Common myeloid progenitor, CD34-positive (primary cell): ENCODE measurements around the gene VSNL1. TPM values are rescaled to one million over a fixed set of nuclear protein-coding genes. Genes with fewer than 3 reads are reported as not detected.
A peak's percentile ranks its signal among the peaks of the same experiment; 100 is the strongest.

ENCODE experiments used
- CTCF ChIA-PET: fragments of 350-600 bp; sonication (Branson Sonifier 250); formaldehyde crosslinking; loops from one replicate; lab custom pipeline; 2021; ENCODE audit warnings: antibody characterized with exemption; lab: Charles Lee
- POLR2A ChIA-PET: fragments of 350-600 bp; sonication (Branson Sonifier 250); formaldehyde crosslinking; loops from one replicate; lab custom pipeline; 2021; ENCODE audit warnings: antibody characterized with exemption; lab: Charles Lee
- DNase-seq, 3 donors: peaks; one replicate each; pipeline versions ENCODE4 v3.0.0 to v3.0.0-alpha.2; 2013
- H3K27ac ChIP-seq, 2 experiments: 1 replicate in 1 of 2; 2 replicates in 1 of 2; pipeline ENCODE4 v1.7.0; 2013; ENCODE audit warnings: inconsistent platforms in 2 of 2, low read length in 2 of 2, mild to moderate bottlenecking in 2 of 2, low read depth in 1 of 2, moderate library complexity in 1 of 2; ENCODE audit not compliant: severe bottlenecking in 2 of 2, insufficient read depth in 1 of 2, poor library complexity in 1 of 2
- H3K27me3 ChIP-seq, 5 experiments: replicated peaks in 2 of 5; 1 replicate in 3 of 5; 2 replicates in 2 of 5; pipeline versions ENCODE4 v1.6.1 to v1.7.0; 2013; ENCODE audit warnings: low read length in 4 of 5, mild to moderate bottlenecking in 2 of 5, moderate library complexity in 2 of 5, inconsistent platforms in 1 of 5; ENCODE audit not compliant: insufficient read depth in 5 of 5, control insufficient read depth in 4 of 5
- H3K36me3 ChIP-seq, 4 experiments: 1 replicate in 2 of 4; 2 replicates in 2 of 4; pipeline versions ENCODE4 v1.6.1 to v1.7.0; 2013; ENCODE audit warnings: low read length in 3 of 4, control low read depth in 1 of 4, mild to moderate bottlenecking in 1 of 4; ENCODE audit not compliant: control insufficient read depth in 4 of 4, insufficient read depth in 4 of 4
- H3K4me1 ChIP-seq, 4 experiments: 1 replicate in 3 of 4; 2 replicates in 1 of 4; pipeline versions ENCODE4 v1.6.1 to v1.7.1; 2013; ENCODE audit warnings: low read length in 3 of 4, mild to moderate bottlenecking in 3 of 4, control low read depth in 1 of 4, inconsistent platforms in 1 of 4, moderate library complexity in 1 of 4; ENCODE audit not compliant: control insufficient read depth in 4 of 4, insufficient read depth in 4 of 4; ENCODE audit errors: control extremely low read depth in 1 of 4
- H3K4me3 ChIP-seq, 7 experiments: 1 replicate in 4 of 7; 2 replicates in 3 of 7; pipeline versions ENCODE4 v1.5.1 to v1.7.0; 2013; ENCODE audit warnings: mild to moderate bottlenecking in 7 of 7, low read length in 6 of 7, moderate library complexity in 6 of 7, inconsistent platforms in 2 of 7, low read depth in 2 of 7, control low read depth in 1 of 7; ENCODE audit not compliant: insufficient read depth in 4 of 7, control insufficient read depth in 1 of 7; ENCODE audit errors: extremely low read depth in 1 of 7
- H3K9me3 ChIP-seq, 5 experiments: 1 replicate in 4 of 5; 2 replicates in 1 of 5; pipeline versions ENCODE4 v1.6.1 to v1.7.1; 2013; ENCODE audit warnings: low read length in 4 of 5, mild to moderate bottlenecking in 2 of 5, inconsistent platforms in 1 of 5, low read depth in 1 of 5, moderate library complexity in 1 of 5; ENCODE audit not compliant: control insufficient read depth in 4 of 5, insufficient read depth in 2 of 5; ENCODE audit errors: control extremely low read depth in 1 of 5
- WGBS: methylation state at CpG from one replicate; pipeline ENCODE4 v1.1.5; 2013; ENCODE audit not compliant: insufficient coverage; 5-methylcytosine and 5-hydroxymethylcytosine counted together
- polyA plus RNA-seq: library from polyadenylated mRNA; unstranded; fragments of 120-200 nt; gene quantifications from one replicate; pipeline ENCODE4 v1.2.1, GENCODE V29; 2013

The VSNL1 gene
- not detected for polyA plus RNA-seq

- ChIA-PET CTCF (no interaction called here), POLR2A (no interaction called here)
- Histone ChIP-seq H3K27ac (no peak within 1 kb of the TSS), H3K36me3 (no peaks in the 10 kb centered on the region), H3K9me3 (no peaks in the 10 kb centered on the region), H3K27me3 (peaks cover 23 to 96% (median 70%) of the 10 kb centered on the region in 5 experiments), H3K4me3 (peak within 1 kb of the TSS in 5 of 7 experiments; percentile 17 to 66 (median 34)), H3K4me1 (peaks cover 2 to 25% (median 16%) of the 10 kb centered on the region in 4 experiments)
- under 1% methylated on average over 35 of the region's 43 CpGs for WGBS
- DNase-seq = peak in 2 of 3 donors; percentile 22 to 31
These were observed at the start of gene VSNL1 for GRCh38 chr2:17540093-17540812. VSNL1 (plus strand) TSS chr2:17540696; CDS start chr2:17592075, 51,379 bp downstream.

GRCh38 chr2:17495590-17495989, 44.9 kb upstream of the VSNL1 start:
- DNase-seq = no peak
- H3K27ac ChIP-seq = no peak overlapping the region

GRCh38 chr2:17497718-17498117, 42.8 kb upstream of the VSNL1 start:
- WGBS = no CpG with 5 or more reads among the region's 1 CpG
- ChIA-PET CTCF (no interaction called here), POLR2A (no interaction called here)
- H3K27me3 ChIP-seq = no peaks in the 10 kb centered on the region
- no peaks in the 10 kb centered on the region for H3K36me3 ChIP-seq
- no peaks in the 10 kb centered on the region for H3K9me3 ChIP-seq
- no peaks in the 10 kb centered on the region for H3K4me1 ChIP-seq
- H3K27ac ChIP-seq = no peak overlapping the region
- H3K4me3 ChIP-seq = no peak overlapping the region
- peak in 1 of 3 donors; percentile 3 for DNase-seq

More at GRCh38 chr2:17495590-17495989, 44.9 kb upstream of the VSNL1 start:
- no CpG with 5 or more reads among the region's 1 CpG for WGBS
- CTCF ChIA-PET = interaction anchor here (1.1 kb wide), 1 partner anchor 64 kb away, joined by 3 read pairs; no protein-coding TSS in a partner anchor
- no peaks in the 10 kb centered on the region for H3K36me3 ChIP-seq
- no peaks in the 10 kb centered on the region for H3K27me3 ChIP-seq
- no peaks in the 10 kb centered on the region for H3K4me1 ChIP-seq
- POLR2A ChIA-PET = interaction anchor here (0.6 kb wide), 1 partner anchor 19 kb away, joined by 3 read pairs; no protein-coding TSS in a partner anchor
- H3K4me3 ChIP-seq = no peak overlapping the region
- no peaks in the 10 kb centered on the region for H3K9me3 ChIP-seq

GRCh38 chr2:17506736-17507616, 33.5 kb upstream of the VSNL1 start:
- POLR2A ChIA-PET = interaction anchor here (0.5 kb wide), 1 partner anchor 1939 kb away, joined by 3 read pairs; no protein-coding TSS in a partner anchor
- H3K4me1 ChIP-seq = no peaks in the 10 kb centered on the region
- 100% methylated on average over 1 of the region's 2 CpGs for WGBS

GRCh38 chr2:17515652-17516051, 24.8 kb upstream of the VSNL1 start:
- peaks cover 6 to 45% (median 13%) of the 10 kb centered on the region in 5 experiments for H3K27me3 ChIP-seq
- ChIA-PET POLR2A (interaction anchor here (0.6 kb wide), 1 partner anchor 581 kb away, joined by 4 read pairs; no protein-coding TSS in a partner anchor), CTCF (interaction anchor here (1.0 kb wide), 1 partner anchor 30 kb away, joined by 4 read pairs; no protein-coding TSS in a partner anchor)
- no peak overlapping the region for H3K27ac ChIP-seq
- H3K4me1 ChIP-seq = peaks cover 0 to 4% (median 1%) of the 10 kb centered on the region in 4 experiments
- H3K9me3 ChIP-seq = no peaks in the 10 kb centered on the region
- H3K36me3 ChIP-seq = no peaks in the 10 kb centered on the region
- peak in 1 of 3 donors; percentile 31 for DNase-seq
- no peak overlapping the region for H3K4me3 ChIP-seq

More at GRCh38 chr2:17506736-17507616, 33.5 kb upstream of the VSNL1 start:
- Histone ChIP-seq H3K27ac (no peak overlapping the region), H3K9me3 (no peaks in the 10 kb centered on the region), H3K27me3 (peaks cover 0 to 6% (median 0%) of the 10 kb centered on the region in 5 experiments), H3K36me3 (no peaks in the 10 kb centered on the region), H3K4me3 (no peak overlapping the region)
- CTCF ChIA-PET = no interaction called here
- DNase-seq = no peak

GRCh38 chr2:17517481-17518211, 22.9 kb upstream of the VSNL1 start:
- Histone ChIP-seq H3K9me3 (no peaks in the 10 kb centered on the region), H3K4me3 (peak overlapping the region in 2 of 7 experiments; percentile 19 to 52), H3K4me1 (peaks cover 0 to 4% (median 1%) of the 10 kb centered on the region in 4 experiments), H3K27me3 (peaks cover 6 to 53% (median 13%) of the 10 kb centered on the region in 5 experiments), H3K27ac (peak overlapping the region in 1 of 2 experiments; percentile 5), H3K36me3 (no peaks in the 10 kb centered on the region)
- WGBS = 41% methylated on average over 7 of the region's 8 CpGs
- DNase-seq = no peak
- CTCF ChIA-PET = no interaction called here
- POLR2A ChIA-PET = no interaction called here
